Heart right ventricle (tissue), 16 donors: ENCODE data around the gene DVL2. TPM values are rescaled to one million over a fixed set of nuclear protein-coding genes. Genes with fewer than 3 reads are reported as not detected.

Source experiments
- ATAC-seq, 8 donors: fragments of 200-7000 bp; cut with Tn5 transposase; one replicate each; pipeline ENCODE4 v1.9.1; 2020; ENCODE audit warnings: mild to moderate bottlenecking in 8 of 8, moderate library complexity in 8 of 8, moderate number of reproducible peaks in 1 of 8
- DNase-seq, 2 donors: peaks; one replicate each; pipeline ENCODE4 v3.0.0-alpha.2; 2020
- H3K27ac ChIP-seq, 10 donors: fragments of 200-600 bp; sonication (generic) in 2 of 10; one replicate each; pipeline versions ENCODE4 v1.5.0 to v1.8.0; 2020 to 2022; ENCODE audit warnings: mild to moderate bottlenecking in 3 of 10
- H3K27me3 ChIP-seq, 7 donors: fragments of 200-600 bp; one replicate each; pipeline ENCODE4 v1.8.0; 2021 to 2022; ENCODE audit warnings: mild to moderate bottlenecking in 2 of 7
- H3K36me3 ChIP-seq, 9 donors: fragments of 200-600 bp; sonication (generic) in 1 of 9; one replicate each; pipeline versions ENCODE4 v1.5.0 to v1.8.0; 2020 to 2022; ENCODE audit warnings: mild to moderate bottlenecking in 2 of 9
- H3K4me1 ChIP-seq, 9 donors: fragments of 200-600 bp; sonication (generic) in 1 of 9; one replicate each; pipeline versions ENCODE4 v1.5.0 to v1.8.0; 2020 to 2022; ENCODE audit warnings: mild to moderate bottlenecking in 4 of 9
- H3K4me3 ChIP-seq, 10 donors: fragments of 200-600 bp; sonication (generic) in 2 of 10; one replicate each; pipeline versions ENCODE4 v1.5.0 to v1.8.0; 2020 to 2022; ENCODE audit warnings: mild to moderate bottlenecking in 7 of 10, moderate library complexity in 2 of 10
- H3K9me3 ChIP-seq, 11 donors: fragments of 200-600 bp in 10 of 11; sonication (generic) in 2 of 11; one replicate each; pipeline versions ENCODE4 v1.5.0 to v1.8.0; 2013 to 2022; ENCODE audit warnings: mild to moderate bottlenecking in 2 of 11, control low read depth in 1 of 11, moderate library complexity in 1 of 11
- WGBS, 2 donors: extraction: QIAGEN DNeasy Blood & Tissue Kit; methylation state at CpG; one replicate each; pipeline ENCODE4 v1.1.7; 2013; ENCODE audit warnings: inconsistent platforms in 1 of 2; 5-methylcytosine and 5-hydroxymethylcytosine counted together
- intact Hi-C, 10 donors: fragments of 100-400 bp; cut with DNase I; formaldehyde crosslinking; loops; one replicate each; pipeline versions ENCODE4 v1.11.1 to v1.14.2; 2022
- polyA plus RNA-seq, 2 donors: library from polyadenylated mRNA; stranded (reverse); fragments of 200-250 nt; gene quantifications; one replicate each; pipeline ENCODE4 v1.2.3, GENCODE V29; 2013
- total RNA-seq, 10 donors: library from RNA; stranded (reverse); fragmentation: NEBNext Ultra II Directional in 3 of 10; extraction: Animal tissue kit (Norgen Biotek cat#: 25700) in 3 of 10; gene quantifications; one replicate each; pipeline versions ENCODE4 v1.2.1 to v1.2.4, GENCODE V29; 2021 to 2023
- TF ChIP-seq, protein P1 (sequence below), 9 donors: fragments of 200-600 bp; sonication (generic) in 2 of 9; IDR thresholded peaks; one replicate each; pipeline versions ENCODE4 v1.5.0 to v1.8.0; 2021 to 2022; ENCODE audit warnings: antibody characterized with exemption in 9 of 9, mild to moderate bottlenecking in 5 of 9, moderate library complexity in 1 of 9
- donor health status: Arrhythmogenic right ventricular cardiomyopathy.
- donor health status: ischemic (EF 13 %, LVEDD 7.1; RV severe dilation, severe dysfunction).
- donor health status: healthy with polysubstance abuse.
- donor health status: DM: no; HTN: yes; CAD: no.
- donor health status: DM: no; HTN: no; CAD: no.
- donor health status: ischemic (EF 25% LVEDD 6.9; RV normal size, moderate dysfunction).
- donor health status: ischemic (EF 25% LVEDD 5.7; RV mildly dilated, moderate dysfunction).
- donor health status: healthy.
- donor health status: DM: yes; HTN: yes; CAD: no.
- donor health status: Ischemic cardiomyopathy.
- donor health status: ischemic (EF 35%, LVEDD 5.7; RV mildly dilated, moderate dysfunction).
- donor health status: nonischemic (EF 11% LVEDD 7.7; RV severe dilation, severe dysfunction).
- donor health status: DM: yes; HTN: yes; CAD: no.
- donor health status: PGD.
- donor health status: ischemic (EF 29% LVEDD 5.4; RV normal size, mild dysfunction).
- donor health status: nonischemic (EF 23%, LVEDD 6.1; RV moderate dilation, normal function).

The DVL2 gene
- total and polyA plus RNA-seq, 12 donors: 10.0 to 25.6 (median 18.0) TPM

GRCh38 chr17:7254511-7254910 lies 20.2 kb upstream of the DVL2 start:
- Histone ChIP-seq H3K27me3 (no peaks in the 10 kb centered on the region), H3K9me3 (no peaks in the 10 kb centered on the region), H3K4me1 (peaks cover 5 to 33% (median 26%) of the 10 kb centered on the region in 9 donors), H3K36me3 (peaks cover 0 to 64% (median 43%) of the 10 kb centered on the region in 9 donors), H3K4me3 (no peak overlapping the region), H3K27ac (no peak overlapping the region)
- 92 to 95% methylated on average over 4 of the region's 4 CpGs for WGBS, 2 donors
- TF ChIP-seq, protein P1, sequence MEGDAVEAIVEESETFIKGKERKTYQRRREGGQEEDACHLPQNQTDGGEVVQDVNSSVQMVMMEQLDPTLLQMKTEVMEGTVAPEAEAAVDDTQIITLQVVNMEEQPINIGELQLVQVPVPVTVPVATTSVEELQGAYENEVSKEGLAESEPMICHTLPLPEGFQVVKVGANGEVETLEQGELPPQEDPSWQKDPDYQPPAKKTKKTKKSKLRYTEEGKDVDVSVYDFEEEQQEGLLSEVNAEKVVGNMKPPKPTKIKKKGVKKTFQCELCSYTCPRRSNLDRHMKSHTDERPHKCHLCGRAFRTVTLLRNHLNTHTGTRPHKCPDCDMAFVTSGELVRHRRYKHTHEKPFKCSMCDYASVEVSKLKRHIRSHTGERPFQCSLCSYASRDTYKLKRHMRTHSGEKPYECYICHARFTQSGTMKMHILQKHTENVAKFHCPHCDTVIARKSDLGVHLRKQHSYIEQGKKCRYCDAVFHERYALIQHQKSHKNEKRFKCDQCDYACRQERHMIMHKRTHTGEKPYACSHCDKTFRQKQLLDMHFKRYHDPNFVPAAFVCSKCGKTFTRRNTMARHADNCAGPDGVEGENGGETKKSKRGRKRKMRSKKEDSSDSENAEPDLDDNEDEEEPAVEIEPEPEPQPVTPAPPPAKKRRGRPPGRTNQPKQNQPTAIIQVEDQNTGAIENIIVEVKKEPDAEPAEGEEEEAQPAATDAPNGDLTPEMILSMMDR (IDR thresholded peaks at IDR 0.05): no peak
- no peak for ATAC-seq
- intact Hi-C loops: loop anchor here in 3 of 10 donors (5.0 to 10.0 kb wide), 3 partner anchors 43 to 320 kb away; partner anchors contain the start of genes CD68 (in 1 of the 3) and SENP3 (in 1 of the 3)
- no peak for DNase-seq

DNA sequence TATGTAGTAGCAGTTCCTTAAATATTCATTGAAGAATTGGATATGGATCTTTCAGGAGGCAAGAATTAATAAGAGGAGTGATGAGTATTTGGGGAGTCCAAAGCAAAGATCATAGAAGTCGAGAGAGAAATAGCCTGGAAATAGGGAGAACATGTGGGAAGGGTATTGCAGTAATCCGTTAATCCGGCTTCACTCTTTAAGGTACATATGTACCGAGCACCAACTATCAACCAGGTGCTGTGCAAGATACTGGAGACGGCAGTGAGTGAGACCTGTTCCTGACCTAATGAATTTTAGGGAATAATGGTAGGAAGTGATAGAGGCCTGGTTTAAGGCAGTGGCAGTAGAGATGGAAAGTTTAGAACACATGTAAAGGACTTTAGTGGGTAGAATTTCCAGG lies 18.8 kb upstream of the DVL2 start:
- Histone ChIP-seq H3K4me1 (peaks cover 13 to 46% (median 37%) of the 10 kb centered on the region in 9 donors), H3K9me3 (no peaks in the 10 kb centered on the region), H3K27me3 (no peaks in the 10 kb centered on the region), H3K4me3 (peak overlapping the region; percentile 65 to 100 (median 90)), H3K36me3 (peaks cover 0 to 50% (median 35%) of the 10 kb centered on the region in 9 donors), H3K27ac (peak overlapping the region in 9 of 10 donors; percentile 96 to 100 (median 99))
- no peak for ATAC-seq
- WGBS, 2 donors: 74 to 76% methylated on average over 5 of the region's 5 CpGs
- intact Hi-C loops: loop anchor here in 4 of 10 donors (2.0 to 10.0 kb wide), 5 partner anchors 28 to 322 kb away; partner anchors contain the start of genes CD68 (in 1 of the 4), SENP3 (in 1 of the 4) and SLC2A4 (in 1 of the 4)
- TF ChIP-seq, protein P1 (IDR thresholded peaks at IDR 0.05): no peak
- no peak for DNase-seq

DNA sequence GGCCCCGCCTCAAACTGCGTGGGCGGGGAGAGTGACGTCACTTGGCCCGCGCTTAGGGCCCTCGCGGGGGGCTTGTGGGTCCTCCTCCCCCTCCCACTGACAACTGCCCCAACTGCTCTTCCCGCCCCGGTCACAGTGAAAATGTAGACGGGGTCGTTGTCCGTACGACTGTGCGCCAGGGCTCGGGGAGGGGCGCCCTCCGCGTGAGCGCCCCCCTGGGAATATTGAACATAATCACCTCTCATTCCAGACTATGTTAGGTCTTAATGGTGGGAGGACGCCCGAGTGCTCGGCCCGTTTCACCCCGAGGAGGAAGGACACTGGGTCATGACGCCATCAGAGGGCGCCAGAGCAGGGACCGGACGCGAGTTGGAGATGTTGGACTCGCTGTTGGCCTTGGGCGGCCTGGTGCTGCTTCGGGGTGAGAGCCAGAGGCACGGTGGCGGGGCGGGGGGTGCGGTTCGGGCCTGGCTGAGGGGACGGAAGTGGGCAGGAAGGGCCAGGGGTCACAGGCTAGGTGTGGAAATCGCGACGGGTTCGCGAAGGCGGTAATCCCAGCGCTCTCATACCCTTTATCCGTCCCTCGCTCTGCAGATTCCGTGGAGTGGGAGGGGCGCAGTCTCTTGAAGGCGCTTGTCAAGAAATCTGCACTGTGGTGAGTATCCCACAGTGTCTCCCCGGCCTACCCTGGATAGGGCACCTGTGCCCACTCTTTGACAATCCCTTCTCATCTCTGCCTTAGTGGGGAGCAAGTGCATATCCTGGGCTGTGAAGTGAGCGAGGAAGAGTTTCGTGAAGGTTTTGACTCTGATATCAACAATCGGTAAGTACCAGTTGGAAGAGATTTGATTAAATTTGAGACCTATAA lies 18.1 kb upstream of the DVL2 start, which contains the start of gene ELP5:
TSS of gene ELP5 (plus strand) at position 40 of the 868 bp plus-strand sequence. CDS start at position 376, 336 bp downstream.
- intact Hi-C loops: loop anchor here in 4 of 10 donors (2.0 to 10.0 kb wide), 5 partner anchors 28 to 322 kb away; partner anchors contain the start of genes CD68 (in 1 of the 4), SENP3 (in 1 of the 4) and SLC2A4 (in 1 of the 4)

More for the DNA sequence above, 18.1 kb upstream of the DVL2 start, which contains the start of gene ELP5:
- ATAC-seq (peak; percentile 77 to 91 (median 84)), DNase-seq (peak; percentile 95 to 97)
- TF ChIP-seq, protein P1 (IDR thresholded peaks at IDR 0.05): peak in 7 of 9 donors; percentile 12 to 59 (median 35)
- no peaks in the 10 kb centered on the region for H3K27me3 ChIP-seq
- peak within 1 kb of the TSS; percentile 65 to 100 (median 90) for H3K4me3 ChIP-seq
- no peaks in the 10 kb centered on the region for H3K9me3 ChIP-seq
- peaks cover 13 to 53% (median 41%) of the 10 kb centered on the region in 9 donors for H3K4me1 ChIP-seq
- H3K27ac ChIP-seq: peak within 1 kb of the TSS; percentile 96 to 100 (median 99)
- peaks cover 0 to 43% (median 28%) of the 10 kb centered on the region in 9 donors for H3K36me3 ChIP-seq
- 1% methylated on average over 55 of the region's 55 CpGs for WGBS, 2 donors
